HepG2 (cell line): ENCODE measurements around the gene C6orf136. TPM values are rescaled to one million over a fixed set of nuclear protein-coding genes. Genes with fewer than 3 reads are reported as not detected.

Source experiments
- BRF2 ChIP-seq: sonication (generic); formaldehyde crosslinking; IDR thresholded peaks from 2 replicates; pipeline ENCODE4 v1.8.1; 2022; ENCODE audit warnings: mild to moderate bottlenecking, missing genetic modification reagents
- CREM ChIP-seq, 2 experiments: sonication (generic) in 1 of 2; formaldehyde crosslinking in 1 of 2; IDR thresholded peaks; 2 replicates each; pipeline versions ENCODE4 v1.4.0 to v1.6.1; 2016 to 2020; ENCODE audit warnings: antibody characterized with exemption in 1 of 2, mild to moderate bottlenecking in 1 of 2, missing genetic modification reagents in 1 of 2
- DR1 ChIP-seq: sonication (generic); formaldehyde crosslinking; IDR thresholded peaks from 2 replicates; pipeline ENCODE4 v1.8.0; 2021; ENCODE audit warnings: mild to moderate bottlenecking, missing genetic modification reagents, inconsistent platforms
- ETV5 ChIP-seq: IDR thresholded peaks from 2 replicates; pipeline ENCODE4 v1.6.1; 2018; ENCODE audit warnings: missing biosample characterization, missing genetic modification reagents, inconsistent platforms, borderline replicate concordance
- ISL2 ChIP-seq: sonication (generic); formaldehyde crosslinking; IDR thresholded peaks from 2 replicates; pipeline ENCODE4 v1.5.0; 2020; ENCODE audit warnings: missing genetic modification reagents
- ISX ChIP-seq: sonication (generic); formaldehyde crosslinking; conservative IDR thresholded peaks from 2 replicates; pipeline ENCODE4 v1.5.0; 2020; ENCODE audit warnings: missing genetic modification reagents
- MAX ChIP-seq: IDR thresholded peaks from 2 replicates; pipeline ENCODE4 v1.6.1; 2012; ENCODE audit warnings: inconsistent platforms
- NONO ChIP-seq, 2 experiments: fragments of 450-650 bp in 1 of 2; sonication (generic) in 1 of 2; formaldehyde crosslinking in 1 of 2; IDR thresholded peaks in 1 of 2; conservative IDR thresholded peaks in 1 of 2; 2 replicates each; pipeline versions ENCODE4 v1.6.1 to v1.8.0; 2017 to 2022; ENCODE audit warnings: mild to moderate bottlenecking in 1 of 2, missing genetic modification reagents in 1 of 2, moderate library complexity in 1 of 2
- POLR2AphosphoS2 ChIP-seq: IDR thresholded peaks from 2 replicates; pipeline ENCODE4 v1.6.1; 2011; ENCODE audit warnings: low read depth, low read length, improper control_type of control experiment
- SNAPC5 ChIP-seq: sonication (generic); formaldehyde crosslinking; IDR thresholded peaks from 2 replicates; pipeline ENCODE4 v1.8.1; 2023; ENCODE audit warnings: mild to moderate bottlenecking, missing genetic modification reagents, borderline replicate concordance
- TBX3 ChIP-seq: fragments of 450-650 bp; IDR thresholded peaks from 2 replicates; pipeline ENCODE4 v1.6.1; 2017; ENCODE audit warnings: antibody characterized with exemption, mild to moderate bottlenecking, inconsistent platforms, borderline replicate concordance
- TEAD2 ChIP-seq: sonication (generic); formaldehyde crosslinking; IDR thresholded peaks from 2 replicates; pipeline ENCODE4 v1.9.0; 2021; ENCODE audit warnings: missing genetic modification reagents
- ZFP82 ChIP-seq: sonication (generic); formaldehyde crosslinking; IDR thresholded peaks from 2 replicates; pipeline ENCODE4 v1.5.1; 2020; ENCODE audit warnings: mild to moderate bottlenecking, missing genetic modification reagents, borderline replicate concordance
- ZHX1 ChIP-seq: sonication (generic); formaldehyde crosslinking; IDR thresholded peaks from 2 replicates; pipeline ENCODE4 v1.8.1; 2022; ENCODE audit warnings: low read depth, mild to moderate bottlenecking, missing genetic modification reagents
- ZMYM3 ChIP-seq: sonication (generic); formaldehyde crosslinking; IDR thresholded peaks from 2 replicates; pipeline ENCODE4 v1.5.1; 2020; ENCODE audit warnings: mild to moderate bottlenecking, missing genetic modification reagents
- ZNF281 ChIP-seq: sonication (generic); formaldehyde crosslinking; IDR thresholded peaks from 2 replicates; pipeline ENCODE4 v1.4.0; 2020; ENCODE audit warnings: missing genetic modification reagents, borderline replicate concordance
- ZNF296 ChIP-seq: sonication (generic); formaldehyde crosslinking; conservative IDR thresholded peaks from 2 replicates; pipeline ENCODE4 v1.5.0; 2020; ENCODE audit warnings: mild to moderate bottlenecking, missing genetic modification reagents
- ZNF567 ChIP-seq: sonication (generic); formaldehyde crosslinking; IDR thresholded peaks from 2 replicates; pipeline ENCODE4 v1.8.1; 2023; ENCODE audit warnings: mild to moderate bottlenecking, missing genetic modification reagents, borderline replicate concordance
- ZNF720 ChIP-seq: sonication (generic); formaldehyde crosslinking; IDR thresholded peaks from 2 replicates; pipeline ENCODE4 v1.4.0; 2020; ENCODE audit warnings: missing genetic modification reagents
- ZNF775 ChIP-seq: sonication (generic); formaldehyde crosslinking; IDR thresholded peaks from 2 replicates; pipeline ENCODE4 v1.4.0; 2020; ENCODE audit warnings: missing genetic modification reagents, mild to moderate bottlenecking, moderate library complexity, borderline replicate concordance
- ZNF776 ChIP-seq: sonication (generic); formaldehyde crosslinking; IDR thresholded peaks from 2 replicates; pipeline ENCODE4 v1.4.0; 2020; ENCODE audit warnings: mild to moderate bottlenecking, missing genetic modification reagents
- ZNF883 ChIP-seq: sonication (generic); formaldehyde crosslinking; IDR thresholded peaks from 2 replicates; pipeline ENCODE4 v1.5.1; 2020; ENCODE audit warnings: mild to moderate bottlenecking, missing genetic modification reagents; ENCODE audit errors: not compliant biosample characterization
- polyA plus RNA-seq, 8 experiments: library from polyadenylated mRNA; depleted of rRNA in 3 of 8; stranded (reverse) in 7 of 8; unstranded in 1 of 8; fragments of >200 nt; fragmentation: Illumina TruSeq in 4 of 8; extraction: Trizol in 4 of 8; gene quantifications; 2 replicates each; pipeline versions ENCODE4 v1.2.1 to v1.2.3, GENCODE V29; 2011 to 2016; ENCODE audit warnings: low read depth in 4 of 8, missing spikeins in 1 of 8, mixed read lengths in 1 of 8; ENCODE audit not compliant: insufficient read depth in 1 of 8
- total RNA-seq, 5 experiments: library from RNA; depleted of rRNA; stranded (reverse); fragments of >200 nt; fragmentation: Illumina TruSeq; extraction: Trizol; gene quantifications; 2 replicates each; pipeline ENCODE4 v1.2.3, GENCODE V29; 2016; ENCODE audit warnings: low read depth in 1 of 5

The C6orf136 gene
- total and polyA plus RNA-seq, 2 of the 13 experiments (the other 11 are each of a cell fraction or from before 2014, with no cell fraction given): 12.0 to 26.2 TPM

- TF ChIP-seq ZMYM3 (CRISPR knock-in tag) (peak; percentile 80), ZNF775 (CRISPR knock-in tag) (peak; percentile 66; the same call in 1 of the 2 replicates), ZNF776 (CRISPR knock-in tag) (0 out of 2 replicates have a peak, but pooled peaks have one; percentile 61), TBX3 (no peak), ISX (CRISPR knock-in tag) (no peak), ZNF567 (CRISPR knock-in tag) (0 out of 2 replicates have a peak, but pooled peaks have one; percentile 68), DR1 (CRISPR knock-in tag) (no peak), NONO (IDR thresholded peaks at IDR 0.05) (no peak), NONO (CRISPR knock-in tag; conservative IDR thresholded peaks at IDR 0.05) (peak; percentile 74; the same call in 1 of the 2 replicates), ZFP82 (CRISPR knock-in tag) (no peak), BRF2 (CRISPR knock-in tag) (peak; percentile 74; the same call in 1 of the 2 replicates), MAX (peak; percentile 27), ZNF883 (CRISPR knock-in tag) (peak; percentile 78), ISL2 (CRISPR knock-in tag) (peak; percentile 69), ETV5 (CRISPR knock-in tag) (peak; percentile 54; the same call in 1 of the 2 replicates), CREM (IDR thresholded peaks at IDR 0.05) (no peak), CREM (CRISPR knock-in tag; IDR thresholded peaks at IDR 0.05) (no peak), ZNF720 (no peak), ZNF281 (CRISPR knock-in tag) (peak; percentile 45; the same call in 1 of the 2 replicates), ZNF296 (CRISPR knock-in tag) (no peak), TEAD2 (CRISPR knock-in tag) (no peak), POLR2AphosphoS2 (no peak), ZHX1 (CRISPR knock-in tag) (no peak), SNAPC5 (CRISPR knock-in tag) (no peak)
These were observed 32.2 kb downstream of the C6orf136 start (continued) for GRCh38 chr6:30678964-30679726.
